Measurements from ENCODE around the gene CCDC78.
"Not testable (repeated sequence)": the region's sequence is repeated elsewhere in the genome, so short reads cannot be mapped to it uniquely, and the experiment has no call there.

Gene CCDC78

DNA sequence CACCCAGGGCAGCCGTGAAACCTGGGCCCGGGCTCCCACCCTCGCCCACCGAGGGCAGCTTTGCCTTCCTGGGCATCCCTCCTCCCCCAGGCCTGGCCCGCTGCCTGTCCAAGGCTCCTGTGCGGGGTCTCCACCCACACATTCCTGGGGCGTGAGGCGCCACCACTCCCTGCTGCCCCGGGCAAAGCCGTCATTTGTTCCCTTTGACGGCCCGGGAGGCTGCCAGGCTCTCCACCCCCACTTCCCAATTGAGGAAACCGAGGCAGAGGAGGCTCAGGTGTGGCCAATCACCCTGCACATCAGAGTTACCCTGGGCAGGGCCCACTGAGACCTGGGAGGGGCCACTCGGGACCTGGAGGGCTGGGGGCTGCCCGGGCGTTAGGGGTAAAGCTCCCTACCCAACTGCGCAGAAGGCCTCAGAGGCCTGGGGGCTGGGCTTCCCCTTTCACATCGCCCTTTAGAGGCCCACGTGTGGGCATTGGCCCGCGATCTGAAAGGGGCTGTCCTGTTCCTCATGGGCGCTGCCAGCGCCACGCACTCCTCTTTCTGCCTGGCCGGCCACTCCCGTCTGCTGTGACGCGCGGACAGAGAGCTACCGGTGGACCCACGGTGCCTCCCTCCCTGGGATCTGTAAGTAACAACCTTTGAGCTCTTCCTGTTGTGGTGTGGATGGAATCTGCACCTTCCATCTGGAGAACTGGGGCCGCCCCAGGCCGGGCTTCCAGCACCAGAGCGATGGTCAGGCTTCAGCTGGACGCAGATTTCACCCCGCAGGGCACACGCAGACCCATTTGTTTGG is 34.5 kb upstream of the CCDC78 start, which contains the start of gene MSLN:
MSLN (plus strand) TSS at position 190 of the 799 bp plus-strand sequence. CDS start 1,947 bp downstream, outside the sequence.
- no peak for DNase-seq

DNA sequence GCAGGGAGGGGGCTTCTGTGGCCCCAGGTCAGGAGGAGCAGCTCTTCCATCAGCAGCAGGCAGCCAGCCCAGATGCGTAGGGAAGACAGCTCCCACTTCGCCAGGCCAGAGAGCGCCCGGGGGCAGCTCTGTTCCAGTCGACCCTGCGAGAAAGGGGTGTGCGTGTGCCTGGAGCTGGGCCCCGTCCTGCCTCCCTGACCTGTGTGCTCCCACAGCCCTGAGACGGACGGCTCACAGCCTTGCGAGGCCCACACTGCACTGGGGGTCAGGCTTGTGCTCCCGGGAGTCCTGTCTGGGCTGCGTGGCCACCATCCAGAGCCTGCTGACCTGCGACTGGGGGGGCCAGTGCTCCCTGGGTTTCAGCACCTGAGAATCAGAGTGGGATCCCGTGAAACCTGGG is 33.8 kb upstream of the CCDC78 start:
- no peak for DNase-seq

DNA sequence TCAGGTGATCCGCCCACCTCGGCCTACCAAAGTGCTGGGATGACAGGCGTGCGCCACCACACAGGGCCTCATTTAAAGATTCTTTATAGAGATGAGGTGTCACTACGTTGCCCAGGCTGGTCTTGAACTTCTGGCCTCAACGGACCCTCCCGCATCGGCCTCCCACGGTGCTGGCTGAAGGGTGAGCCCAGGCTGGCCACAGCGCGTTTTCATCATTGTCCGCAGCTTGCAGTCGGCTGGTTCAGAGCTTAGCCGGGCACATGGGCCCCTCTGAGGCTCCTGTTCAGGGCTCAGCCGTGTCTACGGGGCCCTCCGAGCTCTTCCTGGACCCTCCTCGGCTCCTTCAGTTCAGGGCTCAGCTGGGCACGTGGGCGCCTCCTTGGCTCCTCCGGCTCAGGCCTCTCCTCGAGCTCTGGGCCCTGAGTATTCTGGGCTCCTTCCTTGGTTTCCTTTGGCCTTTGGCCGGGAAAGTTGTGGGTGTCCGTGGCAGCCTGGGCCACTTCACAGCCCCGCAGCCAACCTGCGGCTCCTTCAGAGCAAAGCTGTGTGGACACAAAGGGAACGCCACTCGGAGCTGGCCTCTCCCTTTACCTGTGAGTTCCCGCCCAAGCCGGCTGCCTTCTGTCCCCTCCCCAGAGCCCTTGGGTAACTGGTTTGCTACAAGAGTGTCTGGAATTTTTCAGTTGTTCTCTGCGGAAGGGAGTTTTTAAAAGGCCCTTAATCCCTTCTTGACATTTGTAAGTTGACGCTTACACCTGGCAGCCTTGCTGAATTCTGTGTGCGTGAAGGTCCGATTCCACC is 33.1 kb upstream of the CCDC78 start:
- DNase-seq, result no peak

DNA sequence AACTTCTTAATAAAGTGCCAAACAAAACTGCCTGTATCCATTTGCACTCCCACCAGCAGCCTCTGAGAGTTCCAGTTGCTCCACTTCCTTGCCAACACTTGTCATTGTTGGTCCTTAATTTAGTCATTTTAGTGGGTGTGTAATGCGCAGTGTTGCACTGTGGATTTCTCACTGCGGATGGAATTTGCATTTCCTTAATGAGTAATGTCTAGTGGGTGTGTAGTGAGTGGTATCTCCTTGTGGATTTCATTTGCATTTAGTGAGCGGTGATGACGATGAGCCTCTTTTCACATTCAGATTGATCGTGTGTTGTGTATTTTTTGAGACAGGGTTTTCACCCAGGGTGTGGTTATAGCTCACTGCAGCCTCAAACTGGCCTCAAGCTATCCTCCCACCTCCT is 30.2 kb upstream of the CCDC78 start:
- DNase-seq, result no peak

DNA sequence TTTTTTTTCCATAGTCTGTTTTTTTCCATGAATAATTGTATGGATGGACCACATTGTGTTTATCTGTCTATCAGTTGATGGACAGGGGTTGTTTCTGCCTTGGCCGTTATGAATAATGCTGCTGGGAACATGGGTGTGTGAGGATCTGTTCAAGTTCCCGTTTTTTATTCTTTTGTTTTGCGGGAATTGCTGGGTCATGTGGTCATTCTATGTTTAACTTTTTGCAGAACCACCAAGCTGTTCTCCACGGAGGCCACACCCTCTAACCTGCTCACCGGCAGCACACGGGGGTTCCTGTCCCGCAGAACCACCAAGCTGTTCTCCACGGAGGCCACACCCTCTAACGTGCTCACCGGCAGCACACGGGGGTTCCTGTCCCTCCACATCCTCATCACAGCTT is 28.4 kb upstream of the CCDC78 start:
- no peak for DNase-seq

DNA sequence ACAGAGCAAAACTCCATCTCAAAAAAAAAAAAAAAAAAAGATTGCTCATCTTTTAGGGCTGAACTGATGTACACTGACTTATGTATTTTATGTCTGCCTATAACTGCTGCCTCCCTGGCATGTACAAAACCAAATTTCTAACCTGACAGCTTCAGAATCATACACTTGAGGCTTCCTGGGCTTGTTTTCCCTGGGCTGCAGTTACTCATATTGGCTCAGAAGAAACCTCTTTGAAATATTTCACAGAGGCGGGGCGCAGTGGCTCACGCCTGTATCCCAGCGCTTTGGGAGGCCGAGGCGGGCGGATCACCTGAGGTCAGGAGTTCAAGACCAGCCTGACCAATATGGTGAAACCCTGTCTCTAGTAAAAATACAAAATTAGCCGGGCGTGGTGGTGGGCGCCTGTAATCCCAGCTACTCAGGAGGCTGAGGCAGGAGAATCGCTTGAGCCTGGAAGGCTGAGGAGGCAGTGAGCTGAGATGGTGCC is 27.9 kb upstream of the CCDC78 start:
- not testable (repeated sequence) for DNase-seq

DNA sequence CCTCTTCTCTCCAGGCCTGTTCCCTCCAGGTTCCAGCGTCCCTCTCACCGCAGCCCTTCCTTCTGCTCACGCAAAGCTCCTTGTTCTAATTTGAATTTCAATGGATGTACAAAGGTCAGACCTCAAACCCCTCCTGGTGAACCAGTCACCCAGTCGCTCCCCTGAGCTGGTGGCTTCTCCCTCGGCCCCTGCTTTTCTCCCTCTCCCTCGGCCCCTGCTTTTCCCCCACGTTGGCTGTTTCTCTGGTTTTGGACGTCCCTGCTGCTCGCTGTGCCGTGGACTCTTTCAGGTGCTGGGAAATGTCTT is 25.7 kb upstream of the CCDC78 start:
- DNase-seq, result no peak

DNA sequence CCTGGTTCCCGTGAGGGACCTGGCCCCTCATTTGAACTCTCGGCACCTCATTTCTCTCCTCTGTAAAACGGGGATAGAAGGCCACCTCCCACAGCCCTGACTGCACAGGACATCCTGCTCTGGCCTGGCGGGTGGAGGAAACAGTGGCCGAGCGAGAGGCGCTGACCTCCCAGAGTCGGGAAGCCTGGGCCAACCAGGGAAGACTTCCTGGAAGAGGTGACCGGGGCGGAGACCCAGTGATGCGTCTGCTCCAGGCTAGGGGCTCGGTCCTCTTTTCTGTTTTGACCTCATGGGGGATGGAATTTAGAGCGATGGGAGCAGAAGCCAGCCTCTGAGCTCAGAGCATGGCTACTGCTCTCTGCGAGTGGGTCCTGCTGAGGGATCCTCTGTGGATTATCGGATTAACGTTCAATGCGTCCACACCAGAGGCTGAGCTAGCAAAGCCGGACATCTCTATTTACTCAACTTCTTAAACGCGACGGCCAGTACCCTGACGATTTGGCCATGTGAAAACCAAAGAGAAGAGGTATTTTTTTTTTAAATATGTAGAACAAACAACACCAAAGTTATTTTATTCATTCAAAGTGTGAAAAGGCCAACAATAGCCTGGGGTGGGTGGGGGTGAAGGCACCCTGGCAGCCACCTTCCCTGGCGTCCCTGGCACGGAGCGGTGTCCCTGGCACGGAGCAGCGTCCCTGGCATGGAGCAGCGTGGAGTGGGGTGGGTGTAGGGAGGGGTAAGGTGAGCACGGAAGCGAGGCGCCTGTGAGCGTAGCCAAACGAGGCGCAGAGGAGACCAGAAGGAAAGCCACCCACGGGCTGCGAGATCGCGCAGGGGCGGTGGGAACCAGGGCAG is 25.1 kb upstream of the CCDC78 start:
- DNase-seq, result no peak

DNA sequence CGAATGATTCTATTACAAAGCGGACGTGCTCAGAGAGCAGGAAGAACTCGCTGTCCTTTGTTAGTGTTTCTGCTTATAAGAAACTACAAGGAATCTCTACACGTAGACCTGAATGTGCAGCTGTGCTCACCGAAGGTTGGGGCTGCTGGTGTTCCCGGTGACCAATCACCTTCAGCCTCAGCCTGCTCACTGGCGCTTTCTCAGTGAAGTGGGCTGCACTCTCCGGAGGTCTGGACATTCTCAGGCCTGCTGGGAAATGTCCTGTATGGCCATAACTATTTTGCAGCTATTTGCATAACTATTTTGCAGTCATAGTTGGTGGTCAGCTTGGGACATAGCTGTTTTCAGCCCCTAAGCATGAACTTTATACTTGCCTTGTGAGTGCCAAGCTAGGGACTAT is 24.2 kb upstream of the CCDC78 start:
- no peak for DNase-seq

DNA sequence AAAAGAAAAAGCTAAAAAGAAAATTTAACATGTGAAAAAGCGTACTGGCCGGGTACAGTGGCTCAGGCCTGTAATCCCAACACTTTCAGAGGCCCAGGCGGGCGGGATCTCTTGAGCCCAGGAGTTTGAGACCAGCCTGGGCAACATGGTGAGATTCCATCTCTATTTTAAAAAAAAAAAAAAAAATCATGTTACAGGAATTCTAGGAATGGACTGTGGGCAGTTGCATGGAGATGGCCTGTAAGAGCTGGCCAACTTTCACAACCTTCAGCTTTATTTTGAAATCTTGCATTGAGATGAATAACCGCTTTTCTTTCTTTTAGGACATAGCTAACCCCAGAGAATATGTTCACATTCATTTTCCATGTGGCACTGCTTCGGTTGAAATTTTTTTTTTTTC is 22.8 kb upstream of the CCDC78 start:
- no peak for DNase-seq

DNA sequence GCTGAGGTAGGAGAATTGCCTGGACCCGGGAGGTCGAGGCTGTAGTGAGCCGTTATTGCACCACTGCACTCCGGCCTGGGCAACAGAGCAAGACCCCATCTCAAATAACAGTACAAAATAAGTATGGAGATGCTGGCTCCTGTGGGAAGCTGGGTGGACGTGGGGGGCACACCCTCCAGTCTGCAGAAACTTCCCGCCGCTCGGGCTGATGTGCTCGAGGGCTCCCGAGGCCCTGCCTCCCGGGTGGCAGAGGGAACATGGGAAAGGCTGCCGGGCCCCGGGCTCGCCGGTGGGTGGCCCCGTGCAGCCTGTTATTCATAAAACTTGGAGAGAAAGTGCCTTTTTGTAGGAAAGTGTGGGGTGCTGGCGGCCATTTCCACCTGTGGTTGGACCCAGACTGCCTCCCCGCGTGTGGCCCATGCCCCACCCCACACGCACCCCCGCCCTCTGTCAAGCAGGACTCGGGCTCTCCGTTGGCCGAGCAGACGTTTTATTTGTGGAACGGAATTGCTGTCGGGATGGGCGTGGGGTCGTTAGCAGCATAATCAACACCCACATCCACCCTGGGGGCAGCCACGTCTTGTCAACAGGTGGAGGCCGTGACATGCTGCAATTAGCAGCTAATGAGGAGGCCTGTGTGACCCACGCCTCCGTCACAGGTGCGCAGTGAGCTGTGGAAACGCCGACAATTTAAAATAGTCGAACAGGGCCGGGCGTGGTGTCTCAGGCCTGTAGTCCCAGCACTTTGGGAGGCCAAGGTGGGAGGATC is 21.9 kb upstream of the CCDC78 start:
- DNase-seq, result no peak

DNA sequence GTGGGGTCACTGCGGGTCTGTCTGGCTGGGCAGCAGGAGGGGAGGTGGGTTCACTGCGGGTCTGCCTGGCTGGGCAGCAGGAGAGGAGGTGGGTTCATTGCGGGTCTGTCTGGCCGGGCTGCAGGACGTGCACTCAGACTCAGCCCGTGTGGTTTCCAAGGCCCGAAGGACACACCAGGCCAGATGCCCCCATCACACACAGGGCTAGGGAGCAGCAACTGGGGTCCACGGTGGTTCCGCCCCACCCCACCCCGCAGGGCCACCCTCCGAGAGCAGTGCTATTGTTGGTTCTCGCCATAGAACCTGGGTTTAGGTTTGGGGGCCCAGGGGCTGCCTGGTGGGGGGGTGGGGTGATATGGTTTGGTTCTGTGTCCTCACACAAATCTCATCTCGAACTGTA is 20.4 kb upstream of the CCDC78 start:
- DNase-seq, result no peak

DNA sequence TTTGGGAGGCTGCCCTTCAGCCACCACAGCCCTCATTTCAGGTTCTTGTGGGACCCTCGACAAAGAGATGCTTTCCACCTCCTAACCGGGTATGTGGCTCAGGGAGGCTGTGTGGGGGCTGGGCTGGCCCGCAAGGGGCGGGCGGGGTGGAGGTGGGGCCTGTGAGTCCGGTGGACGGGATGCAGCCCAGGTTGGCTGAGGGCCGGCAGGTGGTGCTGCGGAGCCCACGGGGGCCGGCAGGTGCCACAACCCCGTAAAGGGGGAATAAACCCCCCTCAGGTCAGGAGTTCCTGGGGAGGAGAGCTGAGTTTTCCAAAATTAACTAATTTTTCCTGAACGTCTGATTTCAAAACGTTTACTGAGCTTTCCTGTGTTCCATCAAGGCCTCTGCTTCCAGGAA is 19.5 kb upstream of the CCDC78 start:
- no peak for DNase-seq

DNA sequence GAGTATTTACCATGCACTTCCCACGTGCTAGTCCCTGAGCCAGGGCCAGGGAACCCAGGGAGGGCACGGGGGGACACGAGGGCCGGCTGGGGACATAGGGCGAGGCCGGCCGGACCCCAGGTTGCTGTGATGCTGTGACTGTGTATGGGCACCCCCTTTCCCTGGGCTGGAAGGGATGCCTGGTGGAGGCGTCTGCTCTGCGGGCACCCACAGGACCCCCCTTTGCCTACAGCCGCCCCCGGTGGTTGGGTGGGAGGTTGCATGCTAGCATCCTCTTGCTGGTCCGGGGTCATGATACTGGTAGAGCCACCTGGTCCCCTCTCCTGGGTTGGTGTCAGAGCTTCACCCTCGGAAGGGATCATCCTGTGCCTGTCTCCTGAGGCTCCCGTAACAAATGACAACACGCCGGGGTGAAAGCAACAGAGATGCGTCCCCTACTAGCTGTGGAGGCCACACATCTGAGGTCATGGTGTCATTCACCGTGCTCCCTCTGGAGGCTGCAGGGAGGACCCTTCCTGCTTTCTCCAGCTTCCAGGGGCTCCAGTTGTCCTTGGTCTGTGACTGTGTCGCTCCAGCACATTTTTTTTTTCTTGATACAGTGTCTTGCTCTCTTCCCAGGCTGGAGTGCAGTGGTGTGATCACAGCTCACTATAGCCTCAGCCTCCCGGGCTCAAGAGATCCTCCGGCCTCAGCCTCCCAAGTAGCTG is 17.7 kb upstream of the CCDC78 start:
- no peak for DNase-seq

DNA sequence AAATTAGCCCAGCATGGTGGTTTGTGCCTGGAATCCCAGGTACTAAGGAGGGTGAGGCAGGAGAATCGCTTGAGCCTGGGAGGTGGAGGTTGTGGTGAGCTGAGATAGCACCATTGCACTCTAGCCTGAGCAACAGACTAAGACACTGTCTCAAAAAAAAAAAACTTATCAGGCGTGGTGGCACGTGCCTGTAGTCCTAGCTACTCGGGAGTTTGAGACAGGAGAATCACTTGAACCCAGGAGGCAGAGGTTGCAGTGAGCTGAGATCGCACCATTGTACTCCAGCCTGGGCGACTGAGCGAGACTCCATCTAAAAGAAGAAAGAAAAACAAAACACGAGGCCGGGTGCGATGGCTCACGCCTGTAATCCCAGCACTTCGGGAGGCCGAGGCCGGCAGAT is 16.7 kb upstream of the CCDC78 start:
- not testable (repeated sequence) for DNase-seq

DNA sequence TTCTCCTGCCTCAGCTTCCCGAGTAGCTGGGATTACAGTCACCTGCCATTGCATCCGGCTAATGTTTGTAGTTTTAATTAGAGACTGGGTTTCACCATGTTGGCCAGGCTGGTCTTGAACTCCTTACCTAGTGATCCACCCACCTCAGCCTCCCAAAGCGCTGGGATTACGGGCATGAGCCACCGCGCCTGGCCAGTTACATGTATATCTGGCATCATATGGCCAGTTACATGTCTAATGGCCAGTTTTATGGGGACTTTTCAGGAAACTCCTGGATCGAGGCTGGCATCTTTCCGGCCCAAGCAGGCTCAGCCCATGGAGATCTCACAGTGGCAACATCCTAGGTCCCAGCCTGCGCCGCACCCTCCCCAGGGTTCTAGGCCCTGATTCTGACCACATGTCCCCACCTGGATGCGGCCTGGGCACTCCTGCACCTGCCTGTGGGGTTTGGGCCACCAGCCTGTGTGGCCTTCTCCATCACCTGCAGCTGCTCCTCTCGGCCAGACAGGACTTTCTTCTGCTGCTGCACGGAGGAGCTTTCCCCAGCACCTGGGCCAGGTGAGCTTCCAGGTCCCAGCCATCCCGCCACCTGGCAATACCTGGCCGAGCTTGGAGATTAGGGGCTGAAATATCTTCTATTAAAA is 15.9 kb upstream of the CCDC78 start:
- DNase-seq, result no peak

DNA sequence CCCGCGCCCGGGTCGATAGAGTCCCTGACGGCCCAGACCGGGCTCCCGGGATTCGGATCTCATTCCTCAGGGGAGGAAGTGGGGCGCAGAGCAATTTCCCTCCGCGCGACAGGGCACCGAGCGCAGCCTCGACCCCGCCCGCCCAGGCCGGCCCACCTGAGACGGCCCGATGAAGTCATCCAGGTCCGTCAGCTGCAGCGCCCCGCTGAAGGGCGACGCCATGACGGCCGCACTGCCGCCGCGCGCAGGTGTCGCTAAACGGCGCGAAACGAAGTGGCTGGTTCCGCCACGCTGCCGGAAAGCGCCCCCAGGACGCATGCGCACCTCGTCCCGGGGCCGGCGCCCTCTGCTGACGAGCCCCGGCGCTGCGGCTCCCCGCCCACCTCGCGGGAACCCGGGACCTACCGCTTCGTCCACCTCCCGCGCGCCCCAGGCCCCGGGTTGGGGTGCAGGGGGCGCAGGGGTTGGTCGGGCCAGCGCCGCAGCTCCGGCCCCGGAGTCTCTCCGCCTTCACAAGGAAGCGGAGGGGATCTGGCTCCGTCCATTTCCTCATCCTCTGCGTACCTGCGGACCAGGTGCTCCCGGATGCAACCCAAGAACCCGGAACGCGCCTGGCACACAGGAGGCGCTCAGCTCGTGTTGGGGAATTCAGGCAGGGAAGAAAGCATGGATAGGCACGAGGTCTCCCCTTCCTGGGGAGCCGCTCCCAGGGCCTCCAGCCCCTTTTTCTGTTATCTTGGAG is 14.7 kb upstream of the CCDC78 start, which contains the start of gene CIAO3:
CIAO3 (minus strand) TSS at position 234 of the 742 bp plus-strand sequence; CDS start at position 222, 12 bp downstream.
- peak; percentile 78 for DNase-seq

DNA sequence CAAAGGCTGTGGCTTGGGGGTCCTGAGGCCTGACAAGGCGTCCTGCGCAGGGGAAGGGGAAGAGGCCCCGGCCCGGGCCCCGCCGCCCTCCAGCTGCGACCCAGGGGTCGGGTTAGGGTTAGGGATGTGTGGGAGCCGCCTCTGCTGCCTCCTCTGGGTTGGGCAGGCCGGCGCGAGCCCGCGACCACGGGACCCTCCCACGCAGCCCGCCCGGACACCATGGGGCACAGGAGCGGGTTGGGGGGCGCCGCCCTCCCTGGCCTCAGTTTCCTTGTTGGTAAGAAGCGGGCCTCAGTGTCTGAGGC is 14.2 kb upstream of the CCDC78 start:
- no peak for DNase-seq

DNA sequence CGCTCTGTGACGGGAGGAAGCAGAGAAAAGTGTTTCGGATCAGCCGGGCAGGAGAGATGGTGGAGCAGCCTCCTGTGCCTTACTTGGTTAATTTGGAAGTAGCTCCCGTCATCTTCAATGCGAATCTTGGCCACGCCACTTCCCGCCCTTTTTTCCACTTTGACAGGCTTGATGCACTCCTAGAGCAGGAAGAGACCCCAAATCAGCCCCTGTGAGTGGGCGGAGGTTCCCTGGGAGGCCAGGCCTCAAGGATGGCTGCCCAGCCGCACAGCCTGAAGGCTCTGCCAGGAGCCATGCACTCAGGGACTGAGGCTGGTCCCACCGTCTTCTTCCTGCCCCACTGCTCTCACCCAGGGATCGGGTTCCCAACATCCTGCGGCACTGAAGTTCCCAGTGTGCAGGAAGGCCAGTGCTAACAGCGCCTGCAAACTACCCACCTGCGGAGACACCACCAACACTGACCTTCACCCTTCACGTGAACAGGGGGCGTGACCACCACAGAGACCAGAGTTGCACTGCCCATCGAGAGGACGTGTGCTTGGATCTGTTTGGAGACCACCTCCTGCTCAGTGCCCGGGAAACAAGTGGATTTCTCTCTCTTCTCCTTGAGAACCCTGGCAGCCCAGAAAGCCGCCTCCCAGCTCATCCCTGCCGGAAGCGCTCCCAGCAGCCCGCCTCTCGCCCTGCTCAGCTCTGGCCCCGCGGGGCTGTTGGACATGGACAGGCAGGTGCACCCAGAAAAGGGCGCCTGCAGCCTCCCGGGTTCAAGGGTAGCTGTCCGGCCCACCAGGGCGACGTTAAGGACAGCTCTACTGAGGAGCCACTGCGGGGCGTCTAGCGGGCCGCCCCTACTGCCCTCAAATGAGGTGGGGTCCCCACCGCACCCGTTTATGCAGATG is 13.6 kb upstream of the CCDC78 start:
- no peak for DNase-seq

All from KG1 (cell line).